Measurements from ENCODE around the gene PRUNE2. TPM values are rescaled to one million over a fixed set of nuclear protein-coding genes. Genes with fewer than 3 reads are reported as not detected.

The PRUNE2 gene
- total RNA-seq, 1 experiment from 2014 or later, result 0.59 TPM

GRCh38 chr9:76644647-76645250 lies 261.2 kb downstream of the PRUNE2 start:
- no peak for DNase-seq (ENCODE audit: low read depth, low spot score)
- H3K9me3 ChIP-seq (ENCODE audit: control insufficient read depth in 1 of 2, insufficient read depth in 1 of 2, low read depth in 1 of 2, low read length in 2 of 2), result no peaks in the 10 kb centered on the region
- intact Hi-C loops (cut with micrococcal nuclease), result no loop called here

GRCh38 chr9:76644171-76644570 lies 261.7 kb downstream of the PRUNE2 start:
- Histone ChIP-seq H3K27ac (ENCODE audit: low read depth, low read length) (no peak overlapping the region), H3K9me2 (ENCODE audit: insufficient read depth) (no peaks in the 10 kb centered on the region), H3K4me1 (ENCODE audit: control insufficient read depth in 1 of 2, insufficient read depth in 2 of 2, low read length in 2 of 2) (no peaks in the 10 kb centered on the region), H3K27me3 (ENCODE audit: insufficient read depth, low read length) (no peaks in the 10 kb centered on the region), H3K9me3 (ENCODE audit: control insufficient read depth in 1 of 2, insufficient read depth in 1 of 2, low read depth in 1 of 2, low read length in 2 of 2) (no peaks in the 10 kb centered on the region), H3K36me3 (ENCODE audit: control insufficient read depth in 1 of 2, insufficient read depth in 2 of 2, low read length in 2 of 2) (no peaks in the 10 kb centered on the region), H4K20me1 (ENCODE audit: insufficient read depth) (no peaks in the 10 kb centered on the region), H3K9ac (ENCODE audit: low read length) (no peak overlapping the region), H3K4me2 (ENCODE audit: low read length) (no peak overlapping the region), H2AFZ (ENCODE audit: low read depth, low read length, poor library complexity, severe bottlenecking) (no peak overlapping the region), H3K4me3 (replicated peaks in 1 of 2; ENCODE audit: low read depth in 1 of 2, low read length in 2 of 2) (no peak overlapping the region), H3K79me2 (ENCODE audit: insufficient read depth, low read length) (no peaks in the 10 kb centered on the region)
- intact Hi-C loops (cut with micrococcal nuclease), result no loop called here
- RAD21 ChIA-PET (ENCODE audit: low non-redundant PET in 1 of 2, low total read pairs in 2 of 2, uncharacterized antibody in 2 of 2, unreplicated experiment in 2 of 2), result no interaction called here
- POLR2A ChIA-PET, result no interaction called here
- BruUV-seq (replicated peaks), result no TSS peak
- DNase-seq (ENCODE audit: low read depth, low spot score) (no peak), ATAC-seq (no peak)
- CTCF ChIA-PET, result no interaction called here
- TF ChIP-seq SRF (IDR thresholded peaks at IDR 0.05; ENCODE audit: low read depth) (no peak), EGR1 (IDR thresholded peaks at IDR 0.05; ENCODE audit: low read depth) (no peak), SP1 (IDR thresholded peaks at IDR 0.05; ENCODE audit: low read depth) (no peak), POLR2A (IDR thresholded peaks at IDR 0.05; ENCODE audit: borderline replicate concordance, extremely low read depth, insufficient read depth, insufficient read length) (no peak), ZBTB33 (IDR thresholded peaks at IDR 0.05; ENCODE audit: extremely low read depth, insufficient replicate concordance, low read length) (no peak), ATF3 (IDR thresholded peaks at IDR 0.05) (no peak), CTCF (IDR thresholded peaks at IDR 0.05 in 2 of 3, conservative IDR thresholded peaks at IDR 0.05 in 1 of 3; ENCODE audit: borderline replicate concordance in 1 of 3, insufficient read depth in 1 of 3, low read depth in 2 of 3, low read length in 2 of 3) (no peak), POLR2AphosphoS5 (IDR thresholded peaks at IDR 0.05; ENCODE audit: low read depth, low read length) (no peak), REST (IDR thresholded peaks at IDR 0.05; ENCODE audit: low read depth) (no peak), ZFX (IDR thresholded peaks at IDR 0.05) (no peak)

More at GRCh38 chr9:76644647-76645250, 261.2 kb downstream of the PRUNE2 start:
- H3K27ac ChIP-seq (ENCODE audit: low read depth, low read length), result no peak overlapping the region
- no TSS peak for BruUV-seq (replicated peaks)
- ChIA-PET CTCF (no interaction called here), RAD21 (ENCODE audit: low non-redundant PET in 1 of 2, low total read pairs in 2 of 2, uncharacterized antibody in 2 of 2, unreplicated experiment in 2 of 2) (no interaction called here), POLR2A (no interaction called here)
- no peaks in the 10 kb centered on the region for H3K4me1 ChIP-seq (ENCODE audit: control insufficient read depth in 1 of 2, insufficient read depth in 2 of 2, low read length in 2 of 2)
- no peaks in the 10 kb centered on the region for H3K79me2 ChIP-seq (ENCODE audit: insufficient read depth, low read length)
- ATAC-seq, result no peak
- no peak overlapping the region for H2AFZ ChIP-seq (ENCODE audit: low read depth, low read length, poor library complexity, severe bottlenecking)
- no peaks in the 10 kb centered on the region for H4K20me1 ChIP-seq (ENCODE audit: insufficient read depth)
- no peak overlapping the region for H3K9ac ChIP-seq (ENCODE audit: low read length)
- H3K27me3 ChIP-seq (ENCODE audit: insufficient read depth, low read length), result no peaks in the 10 kb centered on the region
- no peaks in the 10 kb centered on the region for H3K36me3 ChIP-seq (ENCODE audit: control insufficient read depth in 1 of 2, insufficient read depth in 2 of 2, low read length in 2 of 2)
- no peak overlapping the region for H3K4me3 ChIP-seq (replicated peaks in 1 of 2; ENCODE audit: low read depth in 1 of 2, low read length in 2 of 2)
- no peak for TF ChIP-seq JUND (IDR thresholded peaks at IDR 0.05)
- TF ChIP-seq POLR2AphosphoS5 (IDR thresholded peaks at IDR 0.05; ENCODE audit: low read depth, low read length), result no peak
- TF ChIP-seq POLR2A (IDR thresholded peaks at IDR 0.05; ENCODE audit: borderline replicate concordance, extremely low read depth, insufficient read depth, insufficient read length), result no peak
- no peak for TF ChIP-seq FOSL1 (IDR thresholded peaks at IDR 0.05; ENCODE audit: low read depth)
- no peak for TF ChIP-seq RAD21 (IDR thresholded peaks at IDR 0.05; ENCODE audit: low read depth)
- TF ChIP-seq ELF1 (IDR thresholded peaks at IDR 0.05; ENCODE audit: borderline replicate concordance, low read depth), result no peak
- no peak for TF ChIP-seq ZNF274 (IDR thresholded peaks at IDR 0.05; ENCODE audit: low read depth, low read length)
- no peaks in the 10 kb centered on the region for H3K9me2 ChIP-seq (ENCODE audit: insufficient read depth)
- H3K4me2 ChIP-seq (ENCODE audit: low read length), result no peak overlapping the region

Data from HCT116 (cell line).